Fibroblast of mammary gland (primary cell): ENCODE measurements around the gene GPR31.

ENCODE experiments used
- DNase-seq: peaks from one replicate; pipeline ENCODE4 v3.0.0-alpha.2; 2010; ENCODE audit warnings: low read depth
- H3K4me3 ChIP-seq: 2 replicates; pipeline ENCODE4 v1.5.1; 2011; ENCODE audit warnings: low read depth, mild to moderate bottlenecking, low read length, moderate library complexity; ENCODE audit not compliant: control insufficient read depth
- TF ChIP-seq, protein P1 (sequence below): conservative IDR thresholded peaks from 2 replicates; pipeline ENCODE4 v1.5.1; 2011; ENCODE audit warnings: low read depth, low read length, inconsistent platforms; ENCODE audit not compliant: control insufficient read depth, insufficient read depth

GPR31 gene

DNA sequence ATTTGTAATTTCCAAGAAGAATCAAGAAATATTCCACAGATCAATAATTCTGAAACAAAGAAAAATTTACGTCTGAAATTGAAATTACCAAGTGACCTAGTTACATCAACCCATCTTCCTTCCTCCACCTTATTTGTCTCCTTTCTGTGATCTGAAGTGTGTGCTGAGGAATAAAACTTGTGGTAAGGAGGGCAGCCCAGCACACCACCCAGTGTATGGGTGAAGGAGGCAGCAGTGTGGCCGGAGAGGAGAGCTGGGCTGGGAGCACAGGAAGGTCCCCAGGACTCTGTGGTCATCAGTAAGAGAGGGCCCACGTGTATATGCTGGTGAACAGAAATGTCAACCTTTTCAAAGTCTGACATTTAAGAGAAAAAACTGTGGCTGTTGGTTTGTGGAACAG, 46.2 kb downstream of the GPR31 start:
- TF ChIP-seq, protein P1, sequence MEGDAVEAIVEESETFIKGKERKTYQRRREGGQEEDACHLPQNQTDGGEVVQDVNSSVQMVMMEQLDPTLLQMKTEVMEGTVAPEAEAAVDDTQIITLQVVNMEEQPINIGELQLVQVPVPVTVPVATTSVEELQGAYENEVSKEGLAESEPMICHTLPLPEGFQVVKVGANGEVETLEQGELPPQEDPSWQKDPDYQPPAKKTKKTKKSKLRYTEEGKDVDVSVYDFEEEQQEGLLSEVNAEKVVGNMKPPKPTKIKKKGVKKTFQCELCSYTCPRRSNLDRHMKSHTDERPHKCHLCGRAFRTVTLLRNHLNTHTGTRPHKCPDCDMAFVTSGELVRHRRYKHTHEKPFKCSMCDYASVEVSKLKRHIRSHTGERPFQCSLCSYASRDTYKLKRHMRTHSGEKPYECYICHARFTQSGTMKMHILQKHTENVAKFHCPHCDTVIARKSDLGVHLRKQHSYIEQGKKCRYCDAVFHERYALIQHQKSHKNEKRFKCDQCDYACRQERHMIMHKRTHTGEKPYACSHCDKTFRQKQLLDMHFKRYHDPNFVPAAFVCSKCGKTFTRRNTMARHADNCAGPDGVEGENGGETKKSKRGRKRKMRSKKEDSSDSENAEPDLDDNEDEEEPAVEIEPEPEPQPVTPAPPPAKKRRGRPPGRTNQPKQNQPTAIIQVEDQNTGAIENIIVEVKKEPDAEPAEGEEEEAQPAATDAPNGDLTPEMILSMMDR = no peak
- DNase-seq = no peak
- no peak overlapping the region for H3K4me3 ChIP-seq

DNA sequence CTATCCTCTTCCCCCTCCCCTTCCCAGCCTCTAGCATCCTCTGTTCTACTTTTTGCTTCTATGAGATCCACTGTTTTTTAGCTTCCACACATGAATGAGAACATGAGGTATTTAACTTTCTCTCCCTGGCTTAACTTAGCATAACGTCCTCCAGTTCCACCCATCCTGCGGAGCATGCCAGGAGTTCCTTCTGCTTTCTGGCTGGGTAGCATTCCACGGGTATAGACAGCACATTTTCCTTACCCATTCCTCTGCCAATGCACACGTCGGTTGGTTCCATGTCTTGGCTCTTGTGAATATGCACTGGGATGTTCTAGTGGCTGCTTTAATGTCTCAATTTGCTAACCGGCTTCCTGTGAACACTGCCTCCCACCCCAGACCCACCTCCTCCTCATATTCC, 48.1 kb downstream of the GPR31 start:
- no peak for DNase-seq
- no peak overlapping the region for H3K4me3 ChIP-seq
- TF ChIP-seq, protein P1 = no peak

DNA sequence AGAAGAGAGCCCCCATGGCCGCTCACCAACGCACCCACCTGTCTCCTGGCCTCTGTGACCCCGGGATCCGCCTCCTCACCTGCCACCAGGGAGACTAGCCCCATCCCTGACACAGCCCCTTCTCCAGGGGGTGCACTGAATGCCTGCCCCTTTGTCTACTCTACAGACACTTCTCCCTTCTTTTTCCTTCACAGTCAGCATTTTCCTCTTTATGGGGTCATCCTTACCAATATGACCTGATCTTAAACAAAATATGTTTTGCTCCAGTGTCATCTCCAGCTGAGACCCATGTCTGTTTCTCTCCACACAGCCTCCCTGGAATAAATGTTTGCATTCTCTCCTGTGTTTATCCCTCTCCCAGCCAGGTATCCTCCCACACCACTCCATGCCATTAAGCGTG, 49.5 kb downstream of the GPR31 start:
- TF ChIP-seq, protein P1 = no peak
- no peak for DNase-seq
- H3K4me3 ChIP-seq = no peak overlapping the region

DNA sequence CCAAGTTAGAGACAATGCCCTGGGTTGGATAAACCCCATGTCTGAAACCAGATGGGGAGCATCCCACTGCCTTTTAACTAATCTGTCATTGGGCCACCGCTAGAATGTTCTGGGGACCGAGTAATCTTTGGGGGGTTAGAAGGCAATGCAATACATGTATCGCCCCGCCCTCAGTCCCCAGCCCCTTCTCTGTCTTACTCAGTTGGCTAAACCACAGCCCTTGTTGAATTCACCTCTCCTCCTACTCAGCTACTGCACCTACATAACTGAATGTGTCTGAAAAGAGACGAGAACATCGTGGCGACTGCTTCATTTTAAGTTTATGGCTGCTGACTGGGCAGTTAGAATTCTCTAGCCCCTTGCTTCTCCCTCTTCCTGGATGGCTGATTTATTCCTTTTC, 50.0 kb downstream of the GPR31 start:
- H3K4me3 ChIP-seq = no peak overlapping the region
- TF ChIP-seq, protein P1 = no peak
- no peak for DNase-seq

DNA sequence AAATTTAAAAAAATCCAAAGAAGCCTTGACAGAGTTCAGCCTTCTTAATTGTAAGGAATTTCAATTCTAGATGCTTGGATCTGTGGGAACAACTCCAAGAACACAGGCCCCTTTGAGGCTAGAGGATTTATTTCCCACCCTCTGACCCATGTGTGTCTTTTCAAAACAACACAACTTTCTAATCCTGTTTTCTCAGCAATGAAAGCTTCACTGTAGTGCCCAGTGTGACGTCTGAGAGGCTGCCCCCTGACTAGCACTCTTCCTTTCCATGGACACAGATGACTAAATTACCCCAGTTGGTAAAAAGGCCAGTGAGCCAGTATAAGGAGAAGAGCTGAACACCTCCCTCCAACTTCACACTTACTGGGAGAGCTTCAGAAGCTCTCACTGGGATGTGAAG, 51.4 kb downstream of the GPR31 start:
- no peak for DNase-seq
- TF ChIP-seq, protein P1 = no peak
- H3K4me3 ChIP-seq = no peak overlapping the region
